AG09319 (cell line): ENCODE data around the gene CKS1B.
A peak's percentile ranks its signal among the peaks of the same experiment; 100 is the strongest.

ENCODE experiments used
- DNase-seq: peaks from one replicate; pipeline ENCODE4 v3.0.0-alpha.2; 2010; ENCODE audit warnings: low read depth; ENCODE audit errors: extremely low read depth
- TF ChIP-seq, protein P1 (sequence below): IDR thresholded peaks from 2 replicates; pipeline ENCODE4 v1.5.1; 2011; ENCODE audit warnings: low read depth, mild to moderate bottlenecking, inconsistent platforms, low read length, moderate library complexity

CKS1B gene

DNA sequence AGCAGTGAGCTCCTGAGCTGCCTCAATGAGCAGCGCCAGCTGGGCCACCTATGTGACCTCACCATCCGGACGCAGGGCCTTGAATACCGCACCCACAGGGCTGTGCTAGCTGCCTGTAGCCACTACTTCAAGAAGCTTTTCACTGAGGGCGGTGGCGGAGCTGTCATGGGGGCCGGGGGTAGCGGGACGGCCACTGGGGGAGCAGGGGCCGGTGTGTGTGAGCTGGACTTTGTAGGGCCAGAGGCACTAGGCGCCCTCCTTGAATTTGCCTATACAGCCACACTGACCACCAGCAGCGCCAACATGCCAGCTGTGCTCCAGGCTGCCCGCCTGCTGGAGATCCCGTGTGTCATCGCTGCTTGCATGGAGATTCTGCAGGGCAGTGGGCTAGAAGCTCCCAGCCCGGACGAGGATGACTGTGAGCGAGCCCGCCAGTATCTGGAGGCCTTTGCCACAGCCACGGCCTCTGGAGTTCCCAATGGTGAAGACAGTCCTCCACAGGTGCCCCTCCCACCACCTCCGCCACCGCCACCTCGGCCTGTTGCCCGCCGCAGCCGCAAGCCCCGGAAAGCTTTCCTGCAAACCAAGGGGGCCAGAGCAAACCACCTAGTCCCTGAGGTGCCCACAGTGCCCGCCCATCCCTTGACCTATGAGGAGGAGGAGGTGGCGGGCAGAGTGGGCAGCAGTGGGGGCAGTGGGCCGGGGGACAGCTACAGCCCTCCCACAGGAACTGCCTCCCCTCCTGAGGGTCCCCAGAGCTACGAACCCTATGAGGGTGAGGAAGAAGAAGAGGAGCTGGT is 40.4 kb downstream of the CKS1B start:
- TF ChIP-seq, protein P1, sequence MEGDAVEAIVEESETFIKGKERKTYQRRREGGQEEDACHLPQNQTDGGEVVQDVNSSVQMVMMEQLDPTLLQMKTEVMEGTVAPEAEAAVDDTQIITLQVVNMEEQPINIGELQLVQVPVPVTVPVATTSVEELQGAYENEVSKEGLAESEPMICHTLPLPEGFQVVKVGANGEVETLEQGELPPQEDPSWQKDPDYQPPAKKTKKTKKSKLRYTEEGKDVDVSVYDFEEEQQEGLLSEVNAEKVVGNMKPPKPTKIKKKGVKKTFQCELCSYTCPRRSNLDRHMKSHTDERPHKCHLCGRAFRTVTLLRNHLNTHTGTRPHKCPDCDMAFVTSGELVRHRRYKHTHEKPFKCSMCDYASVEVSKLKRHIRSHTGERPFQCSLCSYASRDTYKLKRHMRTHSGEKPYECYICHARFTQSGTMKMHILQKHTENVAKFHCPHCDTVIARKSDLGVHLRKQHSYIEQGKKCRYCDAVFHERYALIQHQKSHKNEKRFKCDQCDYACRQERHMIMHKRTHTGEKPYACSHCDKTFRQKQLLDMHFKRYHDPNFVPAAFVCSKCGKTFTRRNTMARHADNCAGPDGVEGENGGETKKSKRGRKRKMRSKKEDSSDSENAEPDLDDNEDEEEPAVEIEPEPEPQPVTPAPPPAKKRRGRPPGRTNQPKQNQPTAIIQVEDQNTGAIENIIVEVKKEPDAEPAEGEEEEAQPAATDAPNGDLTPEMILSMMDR: no peak
- no peak for DNase-seq

DNA sequence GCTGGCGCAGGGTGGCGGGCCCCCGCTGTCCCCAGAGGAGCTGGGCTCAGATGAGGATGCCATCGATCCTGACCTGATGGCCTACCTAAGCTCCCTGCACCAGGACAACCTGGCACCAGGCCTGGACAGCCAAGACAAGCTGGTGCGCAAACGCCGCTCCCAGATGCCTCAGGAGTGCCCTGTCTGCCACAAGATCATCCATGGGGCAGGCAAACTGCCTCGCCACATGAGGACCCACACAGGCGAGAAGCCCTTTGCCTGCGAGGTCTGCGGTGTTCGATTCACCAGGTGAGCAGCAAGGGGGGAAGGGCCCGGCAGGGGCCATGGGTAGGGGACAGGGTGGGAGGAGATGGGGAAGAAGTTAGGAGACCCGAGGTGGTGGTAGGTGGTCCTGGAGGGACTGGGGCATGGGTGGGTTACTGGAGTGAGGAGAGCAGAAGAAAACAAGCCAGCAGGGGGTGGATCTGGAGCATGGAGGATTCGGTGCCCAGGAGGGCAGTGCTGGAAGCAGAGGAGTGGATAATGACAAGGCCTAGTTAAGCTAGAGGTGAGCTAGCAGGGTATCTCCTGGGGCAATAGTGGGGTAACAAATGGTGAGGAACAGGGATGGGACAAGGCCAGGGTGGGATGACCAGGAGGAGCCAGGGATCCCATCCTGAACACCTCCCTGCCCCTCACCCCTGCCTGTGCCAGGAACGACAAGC is 41.2 kb downstream of the CKS1B start:
- no peak for DNase-seq
- TF ChIP-seq, protein P1: no peak

DNA sequence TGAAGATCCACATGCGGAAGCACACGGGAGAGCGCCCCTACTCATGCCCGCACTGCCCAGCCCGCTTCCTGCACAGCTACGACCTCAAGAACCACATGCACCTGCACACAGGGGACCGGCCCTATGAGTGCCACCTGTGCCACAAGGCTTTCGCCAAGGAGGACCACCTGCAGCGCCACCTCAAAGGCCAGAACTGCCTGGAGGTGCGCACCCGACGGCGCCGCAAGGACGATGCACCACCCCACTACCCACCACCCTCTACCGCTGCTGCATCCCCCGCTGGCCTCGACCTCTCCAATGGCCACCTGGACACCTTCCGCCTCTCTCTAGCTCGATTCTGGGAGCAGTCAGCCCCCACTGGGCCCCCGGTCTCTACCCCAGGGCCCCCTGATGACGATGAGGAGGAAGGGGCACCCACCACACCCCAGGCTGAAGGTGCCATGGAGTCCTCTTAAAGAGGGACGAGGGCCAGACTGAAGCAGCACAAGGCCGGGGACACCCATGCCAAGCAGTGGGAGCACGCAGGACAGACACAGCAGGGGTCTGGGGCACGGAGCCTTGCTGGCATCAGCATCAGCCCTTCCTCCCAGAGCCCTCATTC is 41.9 kb downstream of the CKS1B start:
- TF ChIP-seq, protein P1: no peak
- DNase-seq: no peak

DNA sequence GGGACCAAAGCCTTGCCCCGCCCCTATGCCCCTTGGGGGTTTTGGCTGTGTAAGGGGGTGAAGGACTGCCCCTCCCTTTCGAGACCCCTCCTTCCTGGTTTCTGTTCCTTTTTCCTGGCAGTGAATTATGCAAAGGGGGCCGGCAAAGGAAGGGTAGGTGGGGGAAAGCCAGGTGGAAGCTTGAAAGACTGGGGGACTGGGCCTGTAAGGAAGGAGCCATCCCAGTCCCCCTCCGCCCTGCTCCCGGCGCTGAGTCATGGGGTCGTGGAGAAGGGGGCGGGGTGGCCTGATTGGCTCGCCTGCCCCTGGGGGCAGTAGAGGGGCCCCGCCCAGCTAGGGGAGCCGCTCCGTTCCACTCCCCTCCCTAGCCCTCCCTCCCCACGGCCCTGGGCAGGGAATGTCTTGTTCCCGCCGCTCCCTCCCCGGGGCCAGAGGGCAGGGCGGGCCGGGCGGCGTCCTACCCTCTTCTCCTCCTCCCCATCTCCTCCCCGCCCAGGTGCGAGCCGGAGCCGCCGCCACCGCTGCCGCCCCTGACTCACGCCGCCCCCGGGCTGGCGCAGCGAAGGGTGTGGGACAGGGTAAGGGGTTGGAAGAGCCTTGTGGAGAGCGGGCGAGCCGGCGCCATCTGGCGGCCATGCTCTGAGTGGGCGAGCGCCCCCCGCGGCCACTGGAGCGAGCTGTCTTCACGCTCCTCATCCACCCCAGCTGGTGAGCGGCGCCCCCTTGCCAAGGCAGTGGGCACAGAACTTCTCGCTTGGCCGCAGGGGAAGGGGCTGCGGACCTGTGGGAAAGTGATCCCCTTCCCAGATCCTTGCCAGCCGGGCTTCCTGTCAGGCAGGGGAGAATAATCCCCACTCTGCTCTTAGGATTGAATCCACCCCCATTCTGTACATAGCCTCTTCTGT is 42.8 kb downstream of the CKS1B start:
- TF ChIP-seq, protein P1: no peak; the same call in none of the 2 replicates
- peak; percentile 68 for DNase-seq

DNA sequence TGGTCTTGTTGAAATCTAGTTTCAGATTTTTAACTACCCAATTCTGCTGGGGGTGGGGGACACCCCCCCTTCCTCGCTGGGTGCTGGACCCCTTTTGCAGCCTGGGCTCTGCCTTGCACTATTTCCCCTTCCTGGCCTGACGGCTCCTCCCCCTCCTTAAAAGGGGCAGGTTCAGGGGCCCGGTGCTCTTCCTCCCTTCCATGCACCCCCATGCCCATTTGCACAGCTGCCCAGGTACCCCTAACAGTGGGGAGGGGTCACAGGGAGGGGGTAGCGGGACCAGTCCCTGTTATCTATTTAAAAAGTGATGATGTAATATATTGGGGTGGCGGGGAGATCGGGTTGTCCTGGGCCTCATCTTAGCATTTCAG is 43.5 kb downstream of the CKS1B start:
- TF ChIP-seq, protein P1: no peak
- DNase-seq: no peak

DNA sequence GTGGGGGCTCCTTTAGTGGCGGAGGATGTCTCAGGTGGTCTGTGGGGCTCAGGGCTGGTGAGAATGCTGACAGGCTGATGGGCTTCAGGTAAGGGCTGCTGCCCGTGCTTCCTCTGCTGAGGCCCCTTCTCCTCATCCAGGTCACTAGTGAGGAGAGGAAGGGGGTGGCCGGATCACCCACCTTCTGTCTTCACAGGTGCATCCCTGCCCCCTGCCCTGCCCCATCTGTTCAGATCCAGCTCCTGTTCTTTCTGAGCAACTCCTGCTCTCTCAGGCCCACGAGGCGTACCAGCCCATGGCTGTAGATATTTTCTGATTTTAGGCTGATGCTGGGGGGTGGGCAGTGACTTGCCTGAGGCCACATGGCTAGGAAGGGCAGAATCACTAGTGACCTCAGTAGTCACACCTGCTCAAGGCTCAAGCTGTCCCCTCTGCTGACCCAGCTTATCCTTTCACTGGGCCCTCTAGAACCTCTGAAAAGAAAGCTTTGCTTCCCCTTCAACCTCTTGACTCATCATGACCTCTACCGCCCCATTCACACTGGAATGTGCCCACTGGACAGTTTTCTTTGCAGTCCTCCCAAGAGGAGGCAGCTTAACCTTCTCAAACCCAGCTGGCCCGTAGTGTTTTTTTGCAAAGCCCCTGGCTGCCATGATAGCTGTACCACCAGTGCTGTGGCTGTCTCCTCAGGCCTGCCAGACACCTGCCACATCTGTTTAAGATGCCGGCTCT is 44.3 kb downstream of the CKS1B start:
- DNase-seq: no peak
- TF ChIP-seq, protein P1: no peak
